NK-92 treated with Interleukin-12 subunit alpha and Interleukin-12 subunit beta, amount 100 ng/mL, for 24 hours (cell line): Measurements from ENCODE around the gene CD46.
"Not testable (repeated sequence)": the region's sequence is repeated elsewhere in the genome, so short reads cannot be mapped to it uniquely, and the experiment has no call there.

Source experiments
- DNase-seq: peaks from one replicate; lab custom pipeline; 2025; lab: John Stamatoyannopoulos, UW

CD46 gene

DNA sequence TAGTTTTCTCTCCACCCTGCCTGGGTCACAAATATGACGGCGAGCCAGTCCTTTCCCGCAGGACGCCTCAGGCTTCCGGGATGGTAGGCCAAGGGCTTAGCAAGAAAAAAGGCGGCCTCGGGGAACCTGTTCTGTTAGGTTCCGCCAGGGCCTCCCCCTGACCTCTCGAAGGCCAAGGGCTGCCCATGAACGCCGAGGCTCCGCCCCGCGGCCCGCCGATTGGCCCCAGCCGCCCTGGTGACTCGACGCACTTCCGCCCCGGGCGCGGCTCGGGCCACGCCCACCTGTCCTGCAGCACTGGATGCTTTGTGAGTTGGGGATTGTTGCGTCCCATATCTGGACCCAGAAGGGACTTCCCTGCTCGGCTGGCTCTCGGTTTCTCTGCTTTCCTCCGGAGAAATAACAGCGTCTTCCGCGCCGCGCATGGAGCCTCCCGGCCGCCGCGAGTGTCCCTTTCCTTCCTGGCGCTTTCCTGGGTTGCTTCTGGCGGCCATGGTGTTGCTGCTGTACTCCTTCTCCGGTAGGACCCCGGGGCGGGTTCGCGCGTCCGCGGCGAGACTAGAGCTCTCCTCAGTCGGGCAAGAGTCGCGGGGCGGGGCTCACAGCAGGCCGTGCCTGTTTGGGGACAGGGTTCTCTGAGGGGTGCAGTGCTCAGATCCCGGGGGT, at the start of gene CD46:
Gene CD46 (plus strand): TSS at position 265 of the 666 bp plus-strand sequence. CDS start 159 bp downstream, at position 424.
- peak; percentile 91 for DNase-seq

- DNase-seq: no peak
These were observed 49.5 kb upstream of the CD46 start for GRCh38 chr1:207702317-207702716.

DNA sequence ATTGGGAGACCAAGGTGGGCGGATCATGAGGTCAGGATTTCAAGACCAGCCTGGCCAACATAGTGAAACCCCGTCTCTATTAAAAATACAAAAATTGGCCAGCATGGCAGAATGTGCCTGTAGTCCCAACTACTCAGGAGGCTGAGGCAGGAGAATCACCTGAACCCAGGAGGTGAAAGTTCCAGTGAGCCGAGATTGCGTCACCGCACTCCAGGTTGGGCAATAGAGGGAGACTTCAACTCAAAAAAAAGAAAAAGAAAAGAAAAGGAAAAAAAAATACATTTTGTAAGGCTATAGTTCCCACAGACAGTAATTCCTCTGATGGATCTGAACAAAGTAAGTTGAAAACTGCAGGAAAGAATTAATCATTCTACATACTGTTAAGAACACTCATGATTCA, 48.1 kb upstream of the CD46 start:
- DNase-seq: no peak

DNA sequence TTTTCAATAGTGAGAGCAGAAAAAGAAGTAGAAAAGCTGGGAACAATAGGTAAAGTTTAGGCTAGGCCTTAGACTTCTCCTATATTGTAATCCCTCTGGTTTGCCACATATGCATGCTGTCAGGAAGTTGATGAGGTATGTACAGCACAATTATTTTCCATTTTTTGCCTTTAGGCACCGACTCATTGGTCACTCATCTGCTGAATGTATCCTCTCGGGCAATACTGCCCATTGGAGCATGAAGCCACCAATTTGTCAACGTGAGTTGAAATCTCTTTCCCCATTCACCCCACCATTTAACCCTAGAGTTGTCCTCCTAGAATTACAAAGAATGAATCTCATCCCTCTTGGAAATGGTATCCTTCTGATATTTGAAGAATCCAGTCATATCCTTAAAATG, 43.9 kb upstream of the CD46 start:
- DNase-seq: not testable (repeated sequence)

DNA sequence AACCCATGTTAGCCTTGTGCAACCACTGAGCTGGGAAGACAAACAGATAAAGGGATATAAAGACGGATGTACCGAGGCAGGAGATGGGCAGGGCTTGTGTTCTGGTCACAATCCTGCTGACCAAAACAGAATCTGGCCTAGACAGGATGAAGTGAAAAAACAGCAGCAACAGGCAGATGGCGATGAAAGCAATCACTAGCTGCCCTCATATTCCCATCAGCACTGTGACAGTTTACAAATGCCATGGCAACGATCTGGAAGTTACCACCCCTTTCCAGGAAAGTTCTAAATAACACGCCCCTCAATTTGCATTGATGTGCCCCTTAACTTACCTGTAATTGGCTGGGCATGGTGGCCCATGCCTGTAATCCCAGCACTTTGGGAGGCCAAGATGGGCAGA, 40.6 kb upstream of the CD46 start:
- DNase-seq: no peak

- DNase-seq: not testable (repeated sequence)
These were observed 39.2 kb upstream of the CD46 start for GRCh38 chr1:207712701-207713100.

- no peak for DNase-seq
These were observed 38.3 kb upstream of the CD46 start for GRCh38 chr1:207713529-207713928.

DNA sequence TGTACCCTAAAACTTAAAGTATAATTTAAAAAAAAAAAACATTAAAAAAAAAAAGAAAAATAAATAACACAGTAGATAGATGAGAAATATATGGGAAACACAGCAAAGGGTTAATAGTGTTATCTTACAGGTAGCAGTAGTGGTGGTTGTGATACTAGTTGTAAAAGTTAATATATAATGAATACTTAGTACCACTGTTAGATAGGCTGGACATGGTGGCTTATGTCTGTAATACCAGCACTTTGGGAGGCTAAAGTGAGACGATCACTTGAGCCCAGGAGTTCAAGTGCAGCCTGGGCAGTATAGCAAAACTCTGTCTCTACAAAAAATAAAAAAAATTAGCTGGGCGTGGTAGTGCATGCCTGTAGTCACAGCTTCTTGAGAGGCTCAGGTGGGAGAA, 32.6 kb upstream of the CD46 start:
- no peak for DNase-seq

DNA sequence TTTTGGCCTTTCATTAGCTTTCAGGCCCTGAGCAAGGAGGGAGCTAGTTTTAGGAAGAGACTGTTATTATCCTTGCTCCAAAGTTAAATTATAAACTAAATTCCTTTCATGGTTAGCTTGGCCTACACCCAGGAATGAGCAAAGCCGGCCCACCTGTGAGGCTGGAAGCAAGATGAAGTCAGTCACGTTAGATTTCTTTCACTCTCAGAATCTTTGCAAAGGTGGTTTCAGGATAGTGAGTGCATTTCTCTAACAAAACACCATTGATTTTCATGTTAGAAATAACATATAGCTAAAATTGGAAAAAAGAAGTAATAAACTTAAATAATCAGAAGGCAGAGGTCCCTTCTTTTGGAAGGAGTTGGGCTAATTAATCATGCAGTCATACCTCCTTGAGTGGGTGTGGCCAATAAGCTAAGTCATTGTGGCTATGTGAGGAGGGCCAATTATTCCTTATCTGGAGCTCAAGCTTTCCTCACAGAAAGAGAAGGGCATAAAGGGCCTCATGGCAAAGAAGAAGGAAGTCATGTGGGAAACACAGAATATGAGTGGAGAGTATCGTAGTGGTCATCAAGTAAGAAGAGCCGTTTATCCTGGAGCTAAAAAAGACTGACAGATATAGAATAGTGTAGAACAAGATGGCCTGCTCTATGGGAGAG, 23.5 kb upstream of the CD46 start:
- not testable (repeated sequence) for DNase-seq

GRCh38 chr1:207737503-207738157, 14.2 kb upstream of the CD46 start:
- not testable (repeated sequence) for DNase-seq

DNA sequence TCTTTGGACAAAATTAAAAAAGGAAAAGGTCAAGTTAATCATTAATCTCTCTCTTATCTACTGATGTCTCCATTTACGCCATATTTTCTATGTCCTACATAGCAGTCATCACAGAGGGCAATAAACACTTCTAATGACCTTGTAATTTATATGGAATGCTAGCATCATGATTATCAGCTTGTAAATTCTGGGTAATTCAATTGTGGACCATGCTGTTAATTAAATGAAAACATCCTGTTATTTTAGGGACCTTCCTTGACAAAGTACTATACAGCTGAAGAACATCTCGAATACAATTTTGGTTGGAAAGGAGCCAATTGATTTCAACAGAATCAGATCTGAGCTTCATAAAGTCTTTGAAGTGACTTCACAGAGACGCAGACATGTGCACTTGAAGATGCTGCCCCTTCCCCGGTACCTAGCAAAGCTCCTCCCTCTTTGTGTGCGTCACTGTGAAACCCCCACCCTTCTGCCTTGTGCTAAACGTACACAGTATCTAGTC, 13.6 kb upstream of the CD46 start:
- DNase-seq: not testable (repeated sequence)

DNA sequence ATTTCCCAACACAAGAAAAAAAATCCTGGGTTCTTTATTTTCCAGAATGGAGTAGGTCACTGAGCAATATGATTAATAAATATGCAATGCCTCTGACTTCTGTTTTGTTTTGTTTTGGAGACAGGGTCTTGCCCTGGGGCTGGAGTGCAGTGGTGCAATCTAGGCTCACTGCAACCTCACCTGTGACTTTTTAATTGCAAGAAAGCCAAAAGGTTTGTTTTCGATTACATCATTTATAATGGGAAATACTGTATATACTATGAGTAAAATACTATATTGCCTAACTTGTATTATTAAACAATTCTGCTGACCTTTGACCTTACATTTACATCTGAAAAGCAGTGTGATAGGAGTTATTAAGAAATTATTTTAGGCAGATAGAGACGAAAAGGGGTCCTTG, 11.6 kb upstream of the CD46 start:
- no peak for DNase-seq

DNA sequence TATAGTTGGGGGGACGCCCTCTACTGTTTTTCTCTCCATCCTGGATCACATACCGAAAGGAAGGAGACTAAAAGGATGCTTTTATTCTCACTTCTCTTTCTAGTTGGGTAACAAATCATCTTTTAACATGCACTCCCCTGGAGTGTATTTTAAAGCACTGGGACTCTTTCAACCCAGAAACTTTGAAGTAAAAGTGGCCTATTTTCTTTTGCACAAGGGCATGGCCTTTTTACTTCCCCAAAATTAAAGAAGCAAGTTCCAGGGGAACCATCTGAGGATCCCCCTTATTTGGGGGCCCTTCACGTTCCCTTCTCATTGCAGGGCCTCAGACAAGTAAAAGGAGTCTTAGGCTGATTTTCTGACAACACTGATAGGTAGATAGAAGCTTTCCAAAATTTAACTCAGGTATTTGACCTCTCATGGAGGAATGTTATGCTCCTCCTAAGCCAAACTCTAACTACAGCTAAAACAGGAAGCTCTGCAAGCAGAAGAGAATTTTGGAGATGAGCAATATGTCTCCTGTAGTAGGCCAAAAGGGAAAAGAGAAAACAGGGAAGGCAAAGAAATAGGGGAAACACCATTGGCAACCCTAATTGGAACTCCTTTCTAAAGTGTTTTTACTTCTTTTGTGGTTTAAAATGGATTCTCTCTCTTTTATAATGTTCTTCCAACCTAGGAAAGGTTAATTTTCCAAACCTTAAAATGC, 8.9 kb upstream of the CD46 start:
- no peak for DNase-seq

DNA sequence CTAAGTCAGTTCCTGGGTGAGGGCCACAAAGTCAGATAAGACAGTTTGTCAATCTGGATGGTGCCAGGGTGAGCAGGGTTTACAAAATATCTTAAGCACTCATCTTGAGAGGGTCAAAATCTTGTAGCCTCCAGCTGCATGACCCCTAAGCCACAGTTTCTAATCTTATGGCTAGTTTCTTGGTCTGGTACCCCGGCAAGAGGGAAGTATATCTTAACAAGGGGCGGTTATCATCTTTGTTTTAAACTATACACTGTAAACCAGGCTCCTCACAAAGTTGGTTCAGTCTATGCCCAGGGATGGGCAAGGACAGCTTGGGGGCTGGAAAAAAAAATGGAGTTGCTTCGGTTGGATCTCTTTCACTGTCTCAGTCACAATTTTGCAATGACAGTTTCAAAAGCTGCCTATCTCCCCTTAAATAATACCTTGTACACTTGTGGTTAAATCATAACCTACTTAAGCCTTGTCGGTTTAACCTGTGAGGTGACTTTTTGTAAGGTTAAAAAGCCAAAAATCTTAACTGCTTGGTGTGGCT, 7.8 kb upstream of the CD46 start:
- DNase-seq: no peak

DNA sequence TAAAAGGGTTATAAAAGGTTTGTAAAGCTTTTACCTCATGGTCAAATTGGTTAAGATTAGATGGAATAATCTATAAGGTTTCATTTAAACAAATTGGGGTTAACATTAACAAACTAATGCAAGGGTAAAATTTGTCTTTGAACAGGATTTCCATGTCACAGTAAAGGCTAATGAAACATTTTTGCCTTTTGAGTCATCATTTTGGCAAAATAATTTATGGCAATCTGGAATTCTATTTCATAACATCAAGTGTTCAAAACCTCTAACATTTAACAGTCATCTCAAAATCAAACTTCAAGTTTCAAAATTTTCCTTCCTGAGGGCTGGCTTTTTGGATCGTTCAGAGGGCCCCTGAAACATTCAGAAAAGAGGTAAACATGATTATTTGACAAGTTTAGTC, 6.6 kb upstream of the CD46 start:
- DNase-seq: no peak

DNA sequence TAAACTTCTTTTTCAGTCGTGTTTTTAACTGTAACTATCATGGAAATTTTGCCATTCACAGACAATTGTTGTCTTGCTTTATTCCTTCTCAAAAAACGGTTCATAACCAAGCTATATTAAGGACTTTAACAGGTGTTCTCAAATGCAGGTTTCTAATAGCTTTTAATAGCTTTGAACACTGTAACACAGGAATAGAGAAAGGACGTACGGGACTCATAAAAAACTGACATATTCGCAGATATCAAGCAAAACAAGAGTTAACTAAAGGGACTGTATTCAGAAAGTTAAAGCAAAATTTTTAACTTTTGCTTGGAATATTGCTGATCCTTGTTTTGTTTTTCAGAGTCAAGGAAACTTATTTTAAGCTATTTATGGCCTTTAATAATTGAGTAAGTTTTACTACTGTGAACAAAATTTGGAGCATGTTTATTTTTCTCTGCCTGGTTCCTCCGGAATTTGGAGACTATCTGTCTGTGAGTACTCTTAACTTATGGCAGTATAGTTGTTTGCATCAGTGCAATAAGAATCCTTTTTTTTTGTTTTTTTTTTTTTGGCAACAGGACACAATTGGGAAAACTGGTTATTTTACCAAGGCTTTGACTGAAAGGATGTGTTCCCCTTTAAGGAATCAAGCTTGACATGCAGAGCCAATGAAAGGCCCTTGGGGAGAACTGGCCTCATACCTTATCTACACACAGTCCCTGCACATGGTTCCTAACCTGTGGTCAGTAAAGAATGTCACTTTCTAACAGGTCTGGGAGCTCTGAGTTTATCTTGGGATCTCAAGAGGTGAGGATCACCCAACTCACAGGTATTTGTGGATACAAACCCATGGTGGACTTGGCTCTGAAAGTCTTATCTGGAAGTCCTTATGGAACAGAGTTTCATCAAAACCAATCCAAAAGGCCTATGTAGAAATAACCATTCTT, 5.8 kb upstream of the CD46 start:
- DNase-seq: no peak

DNA sequence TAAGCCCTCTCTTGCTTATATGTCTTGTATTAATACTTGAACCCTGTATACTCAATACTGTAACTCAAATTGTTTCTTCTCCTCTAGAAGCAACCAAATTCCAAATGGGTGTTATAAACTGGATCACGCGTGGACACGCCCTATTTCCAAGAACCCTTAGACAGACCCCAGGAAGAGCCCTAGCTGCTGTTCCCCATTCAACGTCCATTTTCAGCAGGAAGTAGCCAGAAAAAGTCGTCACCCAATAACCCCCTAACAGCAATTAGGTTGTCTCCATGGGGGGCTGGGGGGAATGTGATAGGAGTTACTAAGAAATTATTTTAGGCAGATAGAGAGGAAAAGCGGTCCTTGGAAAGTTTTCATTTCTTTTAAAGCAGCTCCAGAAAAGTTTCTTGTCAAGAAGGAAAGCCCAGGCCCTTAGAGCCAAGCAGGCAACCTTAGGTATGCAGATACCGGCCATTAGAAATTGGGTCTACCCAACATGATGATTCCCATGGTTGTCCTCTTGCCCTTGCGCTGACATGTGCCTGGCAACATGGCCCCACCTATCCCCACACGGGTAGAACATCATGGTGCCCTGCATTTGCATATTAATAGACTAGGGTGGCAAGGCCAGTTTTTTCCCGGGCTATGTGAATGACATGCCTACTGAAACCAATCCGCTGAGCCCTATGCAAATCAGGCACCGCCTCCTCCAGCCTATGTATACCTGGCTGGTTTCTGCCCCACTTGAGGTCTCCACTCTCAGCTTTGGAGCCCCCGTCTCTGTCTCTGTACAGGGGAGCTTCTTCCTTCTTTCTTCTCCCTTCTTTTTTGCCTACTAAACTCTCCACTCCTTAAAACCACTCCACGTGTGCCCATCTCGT, 4.0 kb upstream of the CD46 start:
- DNase-seq: no peak

- DNase-seq: no peak
These were observed 2.9 kb upstream of the CD46 start for GRCh38 chr1:207748737-207749528.

GRCh38 chr1:207750631-207751305, 1.1 kb upstream of the CD46 start:
- no peak for DNase-seq
